Fibroblast of mammary gland (primary cell): ENCODE results near the gene GPR55.

Experiments
- DNase-seq: peaks from one replicate; pipeline ENCODE4 v3.0.0-alpha.2; 2010; ENCODE audit warnings: low read depth
- H3K4me3 ChIP-seq: 2 replicates; pipeline ENCODE4 v1.5.1; 2011; ENCODE audit warnings: low read depth, mild to moderate bottlenecking, low read length, moderate library complexity; ENCODE audit not compliant: control insufficient read depth
- CTCF ChIP-seq: conservative IDR thresholded peaks from 2 replicates; pipeline ENCODE4 v1.5.1; 2011; ENCODE audit warnings: low read depth, low read length, inconsistent platforms; ENCODE audit not compliant: control insufficient read depth, insufficient read depth

Gene GPR55

GRCh38 chr2:230922951-230923717 is 1.9 kb downstream of the GPR55 start:
- DNase-seq: no peak
- TF ChIP-seq CTCF: no peak
- no peak overlapping the region for H3K4me3 ChIP-seq

GRCh38 chr2:230921806-230922595 is 3.0 kb downstream of the GPR55 start:
- H3K4me3 ChIP-seq: no peak overlapping the region
- DNase-seq: no peak
- no peak for TF ChIP-seq CTCF

- no peak for TF ChIP-seq CTCF
- DNase-seq: no peak
- H3K4me3 ChIP-seq: no peak overlapping the region
These were observed 4.9 kb downstream of the GPR55 start for GRCh38 chr2:230920167-230920566.

GRCh38 chr2:230919681-230920080 is 5.4 kb downstream of the GPR55 start:
- TF ChIP-seq CTCF: no peak
- DNase-seq: no peak
- no peak overlapping the region for H3K4me3 ChIP-seq

GRCh38 chr2:230919240-230919639 is 5.8 kb downstream of the GPR55 start:
- H3K4me3 ChIP-seq: no peak overlapping the region
- no peak for TF ChIP-seq CTCF
- no peak for DNase-seq

GRCh38 chr2:230916218-230916617 is 8.8 kb downstream of the GPR55 start:
- no peak for TF ChIP-seq CTCF
- no peak overlapping the region for H3K4me3 ChIP-seq
- no peak for DNase-seq
